Heart right ventricle (tissue), 16 donors: ENCODE measurements around the gene BCKDHB. TPM values are rescaled to one million over a fixed set of nuclear protein-coding genes. Genes with fewer than 3 reads are reported as not detected.

ENCODE experiments used
- ATAC-seq, 8 donors: fragments of 200-7000 bp; cut with Tn5 transposase; one replicate each; pipeline ENCODE4 v1.9.1; 2020; ENCODE audit warnings: mild to moderate bottlenecking in 8 of 8, moderate library complexity in 8 of 8, moderate number of reproducible peaks in 1 of 8
- DNase-seq, 2 donors: peaks; one replicate each; pipeline ENCODE4 v3.0.0-alpha.2; 2020
- H3K27ac ChIP-seq, 10 donors: fragments of 200-600 bp; sonication (generic) in 2 of 10; one replicate each; pipeline versions ENCODE4 v1.5.0 to v1.8.0; 2020 to 2022; ENCODE audit warnings: mild to moderate bottlenecking in 3 of 10
- H3K27me3 ChIP-seq, 7 donors: fragments of 200-600 bp; one replicate each; pipeline ENCODE4 v1.8.0; 2021 to 2022; ENCODE audit warnings: mild to moderate bottlenecking in 2 of 7
- H3K36me3 ChIP-seq, 9 donors: fragments of 200-600 bp; sonication (generic) in 1 of 9; one replicate each; pipeline versions ENCODE4 v1.5.0 to v1.8.0; 2020 to 2022; ENCODE audit warnings: mild to moderate bottlenecking in 2 of 9
- H3K4me1 ChIP-seq, 9 donors: fragments of 200-600 bp; sonication (generic) in 1 of 9; one replicate each; pipeline versions ENCODE4 v1.5.0 to v1.8.0; 2020 to 2022; ENCODE audit warnings: mild to moderate bottlenecking in 4 of 9
- H3K4me3 ChIP-seq, 10 donors: fragments of 200-600 bp; sonication (generic) in 2 of 10; one replicate each; pipeline versions ENCODE4 v1.5.0 to v1.8.0; 2020 to 2022; ENCODE audit warnings: mild to moderate bottlenecking in 7 of 10, moderate library complexity in 2 of 10
- H3K9me3 ChIP-seq, 11 donors: fragments of 200-600 bp in 10 of 11; sonication (generic) in 2 of 11; one replicate each; pipeline versions ENCODE4 v1.5.0 to v1.8.0; 2013 to 2022; ENCODE audit warnings: mild to moderate bottlenecking in 2 of 11, control low read depth in 1 of 11, moderate library complexity in 1 of 11
- WGBS, 2 donors: extraction: QIAGEN DNeasy Blood & Tissue Kit; methylation state at CpG; one replicate each; pipeline ENCODE4 v1.1.7; 2013; ENCODE audit warnings: inconsistent platforms in 1 of 2; 5-methylcytosine and 5-hydroxymethylcytosine counted together
- intact Hi-C, 10 donors: fragments of 100-400 bp; cut with DNase I; formaldehyde crosslinking; loops; one replicate each; pipeline versions ENCODE4 v1.11.1 to v1.14.2; 2022
- polyA plus RNA-seq, 2 donors: library from polyadenylated mRNA; stranded (reverse); fragments of 200-250 nt; gene quantifications; one replicate each; pipeline ENCODE4 v1.2.3, GENCODE V29; 2013
- total RNA-seq, 10 donors: library from RNA; stranded (reverse); fragmentation: NEBNext Ultra II Directional in 3 of 10; extraction: Animal tissue kit (Norgen Biotek cat#: 25700) in 3 of 10; gene quantifications; one replicate each; pipeline versions ENCODE4 v1.2.1 to v1.2.4, GENCODE V29; 2021 to 2023
- TF ChIP-seq, protein P1 (sequence below), 9 donors: fragments of 200-600 bp; sonication (generic) in 2 of 9; IDR thresholded peaks; one replicate each; pipeline versions ENCODE4 v1.5.0 to v1.8.0; 2021 to 2022; ENCODE audit warnings: antibody characterized with exemption in 9 of 9, mild to moderate bottlenecking in 5 of 9, moderate library complexity in 1 of 9
- donor health status: Arrhythmogenic right ventricular cardiomyopathy.
- donor health status: ischemic (EF 13 %, LVEDD 7.1; RV severe dilation, severe dysfunction).
- donor health status: healthy with polysubstance abuse.
- donor health status: DM: no; HTN: yes; CAD: no.
- donor health status: DM: no; HTN: no; CAD: no.
- donor health status: ischemic (EF 25% LVEDD 6.9; RV normal size, moderate dysfunction).
- donor health status: ischemic (EF 25% LVEDD 5.7; RV mildly dilated, moderate dysfunction).
- donor health status: healthy.
- donor health status: DM: yes; HTN: yes; CAD: no.
- donor health status: Ischemic cardiomyopathy.
- donor health status: ischemic (EF 35%, LVEDD 5.7; RV mildly dilated, moderate dysfunction).
- donor health status: nonischemic (EF 11% LVEDD 7.7; RV severe dilation, severe dysfunction).
- donor health status: DM: yes; HTN: yes; CAD: no.
- donor health status: PGD.
- donor health status: ischemic (EF 29% LVEDD 5.4; RV normal size, mild dysfunction).
- donor health status: nonischemic (EF 23%, LVEDD 6.1; RV moderate dilation, normal function).

BCKDHB gene
- total and polyA plus RNA-seq, 12 donors: 7.1 to 46.4 (median 31.2) TPM

DNA sequence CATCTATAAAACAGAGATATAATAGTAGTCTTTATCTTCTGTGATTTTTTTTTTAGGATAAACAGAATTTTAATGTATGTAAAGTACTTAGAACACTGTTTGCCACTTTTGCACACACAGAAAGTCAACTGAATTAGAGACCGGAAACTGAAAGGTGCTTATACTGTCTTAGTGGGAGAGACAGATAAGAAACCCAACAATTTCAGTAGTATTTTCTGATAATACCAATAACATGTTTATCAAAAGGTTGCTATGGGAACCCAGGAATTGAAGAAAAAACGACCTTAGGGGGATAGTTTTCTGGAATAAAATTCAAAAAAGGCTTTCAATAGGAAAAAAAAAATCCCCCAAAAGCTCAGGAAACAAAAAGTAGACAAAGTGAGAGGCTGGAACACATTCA lies 138.6 kb downstream of the BCKDHB start:
- Histone ChIP-seq H3K27me3 (no peaks in the 10 kb centered on the region), H3K4me1 (peaks cover 0 to 28% (median 3%) of the 10 kb centered on the region in 9 donors), H3K9me3 (no peaks in the 10 kb centered on the region), H3K4me3 (no peak overlapping the region), H3K36me3 (peaks cover 0 to 5% (median 0%) of the 10 kb centered on the region in 9 donors), H3K27ac (no peak overlapping the region)
- no peak for ATAC-seq
- 62 to 75% methylated on average over 2 of the region's 2 CpGs for WGBS, 2 donors
- no peak for DNase-seq
- TF ChIP-seq, protein P1, sequence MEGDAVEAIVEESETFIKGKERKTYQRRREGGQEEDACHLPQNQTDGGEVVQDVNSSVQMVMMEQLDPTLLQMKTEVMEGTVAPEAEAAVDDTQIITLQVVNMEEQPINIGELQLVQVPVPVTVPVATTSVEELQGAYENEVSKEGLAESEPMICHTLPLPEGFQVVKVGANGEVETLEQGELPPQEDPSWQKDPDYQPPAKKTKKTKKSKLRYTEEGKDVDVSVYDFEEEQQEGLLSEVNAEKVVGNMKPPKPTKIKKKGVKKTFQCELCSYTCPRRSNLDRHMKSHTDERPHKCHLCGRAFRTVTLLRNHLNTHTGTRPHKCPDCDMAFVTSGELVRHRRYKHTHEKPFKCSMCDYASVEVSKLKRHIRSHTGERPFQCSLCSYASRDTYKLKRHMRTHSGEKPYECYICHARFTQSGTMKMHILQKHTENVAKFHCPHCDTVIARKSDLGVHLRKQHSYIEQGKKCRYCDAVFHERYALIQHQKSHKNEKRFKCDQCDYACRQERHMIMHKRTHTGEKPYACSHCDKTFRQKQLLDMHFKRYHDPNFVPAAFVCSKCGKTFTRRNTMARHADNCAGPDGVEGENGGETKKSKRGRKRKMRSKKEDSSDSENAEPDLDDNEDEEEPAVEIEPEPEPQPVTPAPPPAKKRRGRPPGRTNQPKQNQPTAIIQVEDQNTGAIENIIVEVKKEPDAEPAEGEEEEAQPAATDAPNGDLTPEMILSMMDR (IDR thresholded peaks at IDR 0.05): no peak
- intact Hi-C loops: no loop called here

DNA sequence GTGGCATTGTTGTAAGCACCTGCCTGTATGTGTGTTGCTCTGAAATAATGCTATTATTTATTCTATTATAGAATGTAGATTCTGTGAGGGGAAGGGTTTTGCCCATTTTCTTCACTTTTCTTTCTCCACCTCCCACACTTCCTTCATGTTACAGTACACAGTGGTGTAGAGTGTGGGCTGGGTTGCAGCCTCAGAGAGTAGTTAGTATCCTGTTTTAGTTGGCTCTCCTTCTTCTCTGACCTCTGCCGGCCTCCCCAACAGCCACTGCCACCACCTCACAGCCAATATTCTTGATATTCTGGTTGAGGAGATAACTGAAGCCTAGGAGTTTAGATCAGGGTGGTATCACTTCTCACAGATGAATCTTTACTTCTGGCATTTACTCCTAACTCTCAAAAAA lies 143.4 kb downstream of the BCKDHB start:
- Histone ChIP-seq H3K4me1 (peaks cover 0 to 39% (median 8%) of the 10 kb centered on the region in 9 donors), H3K36me3 (no peaks in the 10 kb centered on the region), H3K9me3 (no peaks in the 10 kb centered on the region), H3K4me3 (no peak overlapping the region), H3K27ac (no peak overlapping the region), H3K27me3 (no peaks in the 10 kb centered on the region)
- ATAC-seq (peak in 4 of 8 donors; percentile 66 to 78 (median 72)), DNase-seq (peak in 1 of 2 donors; percentile 6)
- TF ChIP-seq, protein P1 (IDR thresholded peaks at IDR 0.05): no peak
- intact Hi-C loops: no loop called here
- WGBS, 2 donors: 33 to 37% methylated on average over 1 of the region's 1 CpG

DNA sequence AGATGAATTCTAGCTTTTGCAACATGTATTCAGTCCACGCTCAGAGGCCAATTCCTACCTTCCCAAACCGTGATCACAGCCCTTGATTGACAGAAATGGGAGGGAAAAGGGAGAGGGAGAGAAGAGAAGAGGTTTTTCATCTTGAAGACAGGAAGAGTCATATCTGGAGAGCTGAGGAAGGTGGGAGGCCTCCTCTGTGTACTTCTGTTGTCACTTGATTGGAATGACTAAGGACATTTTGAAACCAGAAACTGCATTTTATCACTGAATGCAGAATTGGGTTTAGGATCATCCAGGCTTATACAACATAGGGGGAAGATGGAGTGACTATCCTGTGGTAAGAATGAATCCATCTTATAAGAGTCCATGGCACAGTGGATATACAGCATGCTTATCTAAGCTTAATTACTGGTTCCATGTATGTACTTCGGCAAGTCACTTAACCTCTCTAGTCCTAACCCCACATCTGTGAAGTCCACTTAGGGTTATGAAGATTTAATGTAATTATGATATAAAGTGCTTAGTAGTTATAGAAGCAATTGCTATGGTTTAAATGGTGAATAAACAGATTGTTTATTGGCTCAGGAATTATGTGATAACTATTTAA lies 144.0 kb downstream of the BCKDHB start:
- Histone ChIP-seq H3K27ac (no peak overlapping the region), H3K4me1 (peaks cover 0 to 39% (median 8%) of the 10 kb centered on the region in 9 donors), H3K27me3 (no peaks in the 10 kb centered on the region), H3K4me3 (no peak overlapping the region), H3K9me3 (no peaks in the 10 kb centered on the region), H3K36me3 (no peaks in the 10 kb centered on the region)
- no peak for ATAC-seq
- intact Hi-C loops: no loop called here
- no peak for DNase-seq
- TF ChIP-seq, protein P1 (IDR thresholded peaks at IDR 0.05): no peak
- 89 to 94% methylated on average over 3 of the region's 3 CpGs for WGBS, 2 donors

DNA sequence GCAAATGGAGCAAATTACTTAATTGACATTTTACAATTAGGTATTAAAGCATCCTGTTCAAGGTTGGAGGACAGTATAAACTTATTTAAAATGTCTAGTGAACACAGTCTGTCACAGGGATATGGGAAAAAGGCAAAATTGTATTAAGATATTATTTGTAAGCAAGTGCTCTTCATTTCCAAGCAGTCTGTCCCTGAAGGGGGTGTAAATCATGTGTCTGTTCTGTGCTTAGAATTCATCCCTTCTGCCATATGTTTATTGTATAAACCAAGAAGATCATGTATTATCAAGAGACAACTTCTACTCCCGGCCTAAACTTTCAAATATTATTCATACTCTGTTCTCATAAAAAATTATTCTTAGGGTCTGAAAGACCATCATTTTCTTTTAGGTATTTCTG lies 144.8 kb downstream of the BCKDHB start:
- Histone ChIP-seq H3K27ac (no peak overlapping the region), H3K27me3 (no peaks in the 10 kb centered on the region), H3K36me3 (no peaks in the 10 kb centered on the region), H3K4me1 (peaks cover 0 to 39% (median 8%) of the 10 kb centered on the region in 9 donors), H3K4me3 (no peak overlapping the region), H3K9me3 (no peaks in the 10 kb centered on the region)
- WGBS, 2 donors: 92 to 97% methylated on average over 1 of the region's 1 CpG
- ATAC-seq (no peak), DNase-seq (no peak)
- TF ChIP-seq, protein P1 (IDR thresholded peaks at IDR 0.05): no peak
- intact Hi-C loops: no loop called here
